ENCODE measurements around the gene SUMO3.

Gene SUMO3

DNA sequence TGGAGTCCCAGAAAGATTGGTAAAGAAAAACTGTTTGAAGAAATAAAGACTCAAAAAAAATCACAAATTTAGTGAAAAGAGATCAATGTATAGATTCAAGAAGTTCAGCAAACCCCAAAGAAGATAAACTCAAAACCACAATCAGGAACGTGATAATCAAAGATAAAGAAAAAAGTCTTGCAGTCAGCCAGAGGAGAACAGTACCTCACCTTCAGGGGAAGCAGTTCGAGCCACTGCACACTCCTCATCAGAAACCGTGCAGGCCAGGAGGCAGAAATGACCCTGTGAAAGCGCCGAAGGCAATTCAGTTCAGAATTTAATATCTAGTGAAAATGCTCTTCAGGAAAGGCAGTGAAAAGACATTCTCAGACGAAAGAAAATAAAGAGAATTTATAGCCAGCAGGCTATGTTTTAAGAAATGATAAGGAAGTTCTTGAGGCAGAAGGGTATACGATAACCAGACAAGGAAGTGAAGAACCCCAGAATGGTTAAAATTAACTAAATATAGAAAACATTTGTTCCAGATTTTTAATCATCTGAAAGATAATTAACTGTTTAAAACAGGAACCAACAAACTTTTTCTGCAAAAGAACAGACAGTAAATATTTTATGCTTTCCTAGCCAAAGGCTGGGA, 13.5 kb upstream of the SUMO3 start:
- DNase-seq, result no peak

DNA sequence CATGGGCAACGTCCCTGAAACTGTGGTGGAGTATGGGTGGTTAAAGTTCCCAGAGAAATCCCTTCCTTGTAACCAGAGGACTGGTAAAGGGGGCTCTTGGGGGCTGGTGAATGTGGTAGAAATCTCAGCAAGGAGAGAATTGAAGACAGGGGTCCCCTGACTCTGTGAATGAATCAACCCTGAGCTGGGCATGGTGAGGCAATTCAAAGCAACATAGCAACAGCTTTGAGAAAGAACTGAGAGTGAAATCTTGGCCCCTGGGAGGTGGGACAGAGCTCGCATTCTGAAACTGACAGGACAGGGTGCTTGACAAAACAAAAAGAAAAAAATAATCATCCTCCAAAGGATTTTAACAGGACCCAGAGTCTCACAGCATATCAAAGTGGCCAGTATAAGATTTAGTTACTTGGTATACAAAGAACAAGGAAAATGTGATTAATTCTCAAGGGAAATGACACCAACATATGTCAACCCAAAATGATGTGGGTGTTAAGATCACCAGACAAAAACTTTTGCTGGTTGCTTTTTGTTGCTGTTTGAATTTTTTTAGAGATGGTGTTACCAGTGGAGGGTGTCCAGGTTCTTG, 11.7 kb upstream of the SUMO3 start:
- DNase-seq, result no peak

DNA sequence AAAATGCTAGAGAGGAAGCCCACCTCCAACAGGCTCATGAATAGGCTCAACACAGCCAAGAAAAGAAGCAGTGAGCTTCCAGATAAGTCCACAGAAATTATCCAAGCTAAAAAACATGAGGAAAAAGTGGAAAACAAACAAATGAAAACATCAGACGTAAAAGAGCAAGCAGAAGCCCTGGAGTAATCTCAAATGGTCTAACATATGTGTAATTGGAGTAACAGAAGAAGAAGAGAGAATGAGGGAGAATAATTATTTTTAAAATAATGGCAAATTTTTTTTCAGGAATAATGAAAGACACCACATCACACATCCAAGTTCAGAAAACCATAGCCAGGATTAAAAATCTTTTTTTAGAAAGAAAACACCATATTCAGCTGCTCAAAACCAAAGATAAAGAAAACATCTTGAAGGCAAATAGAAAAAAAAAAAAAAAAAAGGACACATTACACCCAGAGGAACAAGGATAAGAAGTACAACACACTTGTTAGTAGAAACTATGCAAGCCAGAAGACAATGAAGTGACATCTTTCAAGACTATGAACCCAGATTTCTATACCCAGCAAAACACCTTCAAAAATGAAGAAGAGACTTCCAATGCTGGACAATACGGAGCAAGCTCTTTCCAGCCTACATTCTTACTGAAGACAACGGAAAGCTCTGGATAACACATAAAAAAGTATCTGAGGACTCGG, 10.6 kb upstream of the SUMO3 start:
- DNase-seq, result no peak

DNA sequence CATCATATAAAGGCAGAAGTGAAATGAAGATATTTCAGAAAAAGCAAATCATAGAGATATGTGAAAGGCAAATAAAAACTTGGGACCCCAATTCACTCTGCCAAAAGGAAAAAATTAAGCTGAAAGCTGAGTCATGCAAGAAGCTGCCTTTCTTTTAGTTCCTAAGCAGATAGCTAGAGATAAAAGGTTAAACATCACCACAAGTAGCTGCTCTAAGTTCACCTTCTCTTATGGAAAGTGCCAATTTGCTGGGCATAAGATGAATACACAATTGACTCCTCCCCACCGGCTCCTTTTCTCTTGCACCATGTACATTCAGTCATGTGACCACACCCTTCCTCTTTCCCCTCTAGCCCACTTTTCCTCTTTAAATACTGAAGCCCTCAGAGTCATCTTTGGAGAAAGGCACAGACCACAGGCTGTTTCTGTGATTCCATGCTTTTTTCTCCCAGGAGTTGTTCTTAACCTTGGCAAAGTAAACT, 5.4 kb upstream of the SUMO3 start:
- no peak for DNase-seq

DNA sequence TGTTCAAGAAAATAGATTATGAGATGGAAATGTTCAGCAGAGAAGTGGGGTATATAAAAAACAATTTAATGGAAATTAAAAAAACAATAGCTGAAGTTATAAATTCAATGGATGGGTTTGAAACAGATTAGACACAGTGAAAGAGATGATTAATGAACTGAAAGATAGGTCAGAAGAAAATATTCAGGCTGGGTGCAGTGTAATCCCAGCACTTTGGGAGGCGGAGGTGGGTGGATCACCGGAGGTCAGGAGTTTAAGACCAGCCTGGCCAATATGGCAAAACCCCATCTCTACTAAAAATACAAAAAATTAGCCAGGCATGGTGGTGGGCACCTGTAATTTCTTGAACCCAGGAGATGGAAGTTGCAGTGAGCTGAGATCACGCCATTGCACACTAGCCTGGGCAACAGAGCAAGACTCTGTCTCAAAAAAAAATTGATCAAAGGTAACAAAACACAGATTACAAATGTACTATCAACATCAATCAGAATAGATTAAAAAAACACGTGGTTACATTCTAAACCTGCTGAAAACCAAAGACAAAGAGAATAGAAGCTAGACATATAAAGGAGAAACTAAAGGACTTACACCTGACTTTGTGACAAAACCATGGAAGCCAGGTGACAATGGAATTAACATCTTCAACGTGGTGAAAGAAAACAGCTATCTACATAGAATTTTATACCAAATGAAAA, 4.8 kb upstream of the SUMO3 start:
- no peak for DNase-seq

DNA sequence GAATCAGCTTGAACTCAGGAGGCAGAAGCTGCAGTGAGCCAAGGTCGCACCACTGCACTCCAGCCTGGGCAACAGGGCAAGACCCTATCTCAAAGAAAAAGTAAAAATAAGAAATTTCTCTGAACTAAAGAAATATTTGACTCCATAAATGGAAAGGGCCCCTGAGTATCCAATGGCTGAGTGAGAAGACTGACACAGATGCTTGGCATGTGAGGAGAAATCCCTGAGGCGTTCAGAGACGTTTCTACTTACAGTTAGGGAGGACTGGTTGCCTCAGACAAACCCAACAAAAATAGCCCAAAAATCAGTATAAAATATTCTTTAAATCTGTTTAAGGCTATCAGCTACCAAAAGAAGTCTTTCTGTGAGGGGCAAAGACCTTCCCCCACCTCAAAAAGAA, 3.0 kb upstream of the SUMO3 start:
- no peak for DNase-seq

DNA sequence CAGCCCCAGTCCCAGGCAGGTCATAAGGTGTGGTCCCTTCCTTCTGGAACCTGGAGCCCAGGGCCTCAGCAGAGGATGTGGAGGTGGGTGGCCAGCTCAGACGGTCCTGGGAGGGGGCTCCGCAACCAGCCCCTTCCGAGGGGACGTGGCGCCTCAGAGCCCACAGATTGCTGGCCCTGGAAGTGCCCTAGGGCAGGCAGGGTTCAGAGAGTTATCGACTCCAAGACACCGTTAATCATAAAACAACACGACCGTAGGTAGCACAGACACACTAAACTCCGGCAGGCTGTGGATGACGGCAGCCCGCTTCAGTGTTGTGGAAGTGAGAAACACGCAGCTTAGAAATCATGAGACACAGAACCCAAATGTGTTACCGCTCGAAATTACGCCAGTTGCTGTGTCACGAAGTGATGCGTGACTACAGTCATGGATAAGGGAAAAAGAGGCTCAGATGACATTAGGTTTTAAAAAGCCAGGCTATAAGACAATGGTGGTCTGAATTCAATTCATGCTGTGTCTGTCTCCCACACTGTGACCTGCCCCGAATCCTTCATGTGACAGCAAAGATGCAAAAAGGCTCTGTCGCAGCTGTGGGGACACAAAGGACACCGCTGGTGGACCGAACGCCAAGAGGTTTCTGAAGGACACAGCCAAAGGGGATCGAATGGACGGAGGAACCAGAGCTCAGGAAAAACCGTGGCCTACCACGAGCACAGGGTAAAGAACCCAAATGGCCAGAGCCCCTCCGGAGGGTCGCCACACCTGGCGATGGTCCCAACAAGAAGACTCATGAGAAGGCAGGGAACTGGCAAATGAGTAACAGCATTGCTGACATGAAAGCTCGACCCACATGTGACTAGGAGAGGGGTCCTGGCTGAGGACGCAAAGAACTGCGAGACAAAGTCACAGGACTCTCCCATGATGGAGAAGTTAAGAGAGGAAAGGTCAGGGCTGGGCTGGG, 1.7 kb upstream of the SUMO3 start:
- DNase-seq, result no peak

DNA sequence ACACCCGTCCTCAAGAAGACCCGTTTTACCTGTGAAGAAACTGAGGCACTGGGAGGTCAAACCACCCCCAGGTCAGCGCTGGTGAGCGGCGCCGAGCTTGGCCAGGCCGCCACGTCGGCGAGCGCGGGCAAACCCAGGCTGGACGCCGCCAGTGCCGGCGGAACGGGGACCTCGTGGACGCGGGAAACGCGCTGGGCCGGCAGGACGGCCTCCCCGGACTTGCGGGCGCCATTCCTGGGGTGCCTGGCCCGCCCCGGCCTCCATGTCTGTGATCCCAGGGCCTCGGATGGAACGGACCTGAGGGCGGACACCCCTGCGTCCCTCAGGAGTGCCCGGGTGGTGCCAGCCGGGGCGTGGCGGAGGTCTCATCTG, 764 bp upstream of the SUMO3 start:
- DNase-seq, result no peak

DNA sequence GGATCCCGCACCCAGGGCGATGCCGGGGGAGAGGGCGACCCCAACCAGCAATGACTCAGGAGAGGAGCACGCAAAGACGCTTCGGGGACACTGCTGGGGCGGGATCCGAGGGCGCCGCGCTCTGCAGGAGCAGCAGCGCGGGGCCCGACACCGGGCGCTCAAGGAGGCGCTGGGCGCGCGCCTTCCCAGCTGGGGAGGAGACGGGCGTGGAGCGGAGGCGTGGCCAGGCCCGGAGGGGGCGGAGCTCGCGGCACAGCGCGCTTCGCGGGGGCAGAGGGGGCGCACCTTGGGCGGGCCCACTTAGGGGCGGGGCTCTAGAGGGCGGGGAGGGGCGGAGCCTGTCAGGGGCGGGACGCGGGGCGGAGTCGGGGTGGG, 369 bp downstream of the SUMO3 start:
- DNase-seq, result peak in 50 of 51 donors; percentile 15 to 94 (median 78)

DNA sequence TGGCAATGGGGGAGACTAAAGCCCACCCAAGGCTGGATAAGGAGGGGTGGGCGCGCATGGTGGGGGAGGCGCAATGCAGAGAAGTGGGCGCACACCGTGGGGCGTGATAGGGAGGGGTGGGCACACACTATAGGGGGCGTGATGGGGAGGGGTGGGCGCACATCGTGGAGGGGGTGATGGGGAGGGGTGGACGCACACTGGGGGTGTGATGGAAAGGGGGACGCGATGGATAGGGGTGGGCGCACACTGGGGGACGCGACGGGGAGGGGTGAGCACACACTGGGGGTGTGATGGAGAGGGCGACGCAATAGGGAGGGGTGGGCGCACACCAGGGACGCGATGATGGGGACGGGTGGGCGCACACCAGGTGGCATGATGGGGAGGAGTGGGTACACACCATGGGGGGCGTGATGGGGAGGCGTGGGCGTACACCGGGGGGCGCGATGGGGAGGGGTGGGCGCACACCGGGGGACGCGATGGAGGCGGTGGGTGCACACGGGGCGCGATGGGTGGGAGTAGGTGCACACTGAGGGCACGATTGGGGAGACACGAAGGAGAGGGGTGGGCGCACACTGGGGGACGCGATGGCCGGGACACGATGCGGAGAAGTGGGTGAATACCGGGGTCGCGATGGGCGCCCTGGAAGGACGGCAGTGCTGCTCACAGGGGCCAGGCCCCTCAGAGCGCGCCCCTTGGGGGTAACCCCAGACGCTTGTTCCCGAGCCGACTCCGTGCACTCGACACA, 929 bp downstream of the SUMO3 start:
- no peak for DNase-seq

DNA sequence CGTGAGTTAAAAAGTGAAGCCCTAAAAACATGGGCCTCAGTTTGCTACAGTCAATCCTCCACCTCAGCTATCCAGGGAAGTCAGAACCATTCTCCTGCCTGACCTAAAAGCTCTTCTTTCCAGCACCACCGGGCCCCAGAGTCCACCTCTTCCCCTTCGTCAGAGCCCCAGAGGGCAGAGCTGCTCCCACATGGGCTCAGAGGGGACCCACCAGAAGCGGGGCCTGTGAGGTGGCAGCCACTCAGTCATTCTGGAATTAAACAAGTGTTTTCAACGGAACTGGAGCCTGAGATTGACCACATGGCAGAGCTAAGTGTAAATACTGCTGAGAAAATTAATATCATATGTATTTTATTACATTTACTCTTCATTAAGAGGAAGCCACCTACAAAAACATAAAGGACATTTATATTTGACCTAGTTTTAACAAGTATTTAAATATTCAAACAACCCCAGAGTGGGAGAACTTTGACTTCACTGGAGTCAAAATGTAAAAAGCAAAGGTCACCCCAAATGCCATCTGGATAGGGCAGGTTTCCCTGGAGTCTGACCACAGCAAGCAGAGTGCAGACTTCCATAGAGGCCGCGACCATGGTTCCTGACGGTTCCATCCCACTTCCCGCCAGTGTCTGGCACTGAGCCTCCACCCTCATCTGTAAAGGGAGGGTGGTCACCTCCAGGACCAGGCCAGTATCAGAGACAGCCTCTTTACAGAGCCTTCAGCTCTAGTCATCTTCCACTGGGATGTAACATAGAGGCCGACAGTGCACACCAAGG, 1.8 kb downstream of the SUMO3 start:
- no peak for DNase-seq

DNA sequence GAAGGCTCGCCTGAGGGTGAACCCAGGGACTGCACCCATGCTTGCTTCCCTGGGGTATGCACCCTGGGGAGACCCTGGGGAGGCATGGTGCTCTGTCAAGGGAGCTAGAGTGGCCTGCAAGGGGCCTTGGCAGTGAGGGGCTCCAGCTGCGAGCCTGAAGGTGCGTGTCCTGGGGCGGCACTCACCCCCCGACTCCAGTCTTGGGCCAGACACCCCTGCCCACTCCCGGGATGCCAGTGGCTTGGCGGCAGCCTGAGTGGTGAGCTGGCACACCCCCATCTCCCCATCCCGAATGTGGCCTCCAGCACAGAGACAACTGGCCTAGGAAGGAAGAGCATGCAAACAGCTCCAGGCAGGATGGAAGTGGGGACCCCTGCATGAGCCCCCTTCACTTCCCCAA, 2.6 kb downstream of the SUMO3 start:
- no peak for DNase-seq

DNA sequence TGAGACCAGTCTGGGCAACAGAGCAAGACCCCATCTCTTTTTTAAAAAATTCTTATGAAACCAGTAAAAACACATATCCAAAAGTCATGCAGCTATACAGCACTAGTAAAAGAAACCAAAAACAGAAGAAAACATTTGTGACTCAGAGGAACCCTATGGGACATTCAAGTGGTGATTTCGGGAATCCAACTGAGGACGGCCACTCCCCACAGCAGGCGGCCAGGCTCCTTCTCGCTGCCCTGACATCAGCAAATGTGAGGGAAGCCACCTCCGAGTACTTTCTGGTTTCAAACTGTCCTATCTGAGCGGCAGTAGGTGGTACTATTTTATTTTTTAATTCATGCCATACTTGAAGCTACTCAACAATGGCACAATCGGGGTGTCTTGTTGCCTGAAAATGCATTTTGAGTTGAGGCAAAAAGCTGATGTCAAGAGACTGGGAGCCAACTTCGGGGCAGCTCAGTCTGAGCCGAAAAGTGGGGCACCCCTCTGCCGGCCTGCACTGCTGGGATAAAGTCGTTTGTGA, 3.3 kb downstream of the SUMO3 start:
- DNase-seq, result no peak

DNA sequence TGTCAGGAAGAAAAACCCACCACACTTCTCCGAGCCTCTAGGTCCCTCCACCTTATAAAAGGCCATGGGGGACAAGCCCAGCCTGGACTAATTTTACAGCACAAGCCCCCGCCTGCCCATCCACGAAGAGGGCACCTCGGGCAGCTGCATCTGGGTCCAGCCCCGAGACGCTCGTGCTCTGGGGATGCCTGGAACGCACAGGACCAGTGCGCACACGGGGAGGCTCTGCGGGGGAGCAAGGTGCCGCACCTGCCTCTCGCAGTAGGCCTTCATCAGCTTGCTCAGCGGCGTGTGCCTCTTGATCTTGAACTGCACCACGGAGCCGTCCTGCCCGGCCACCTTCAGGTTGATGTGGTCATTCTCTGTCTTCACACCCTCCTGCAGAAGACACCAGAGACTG, 4.1 kb downstream of the SUMO3 start:
- DNase-seq, result no peak

DNA sequence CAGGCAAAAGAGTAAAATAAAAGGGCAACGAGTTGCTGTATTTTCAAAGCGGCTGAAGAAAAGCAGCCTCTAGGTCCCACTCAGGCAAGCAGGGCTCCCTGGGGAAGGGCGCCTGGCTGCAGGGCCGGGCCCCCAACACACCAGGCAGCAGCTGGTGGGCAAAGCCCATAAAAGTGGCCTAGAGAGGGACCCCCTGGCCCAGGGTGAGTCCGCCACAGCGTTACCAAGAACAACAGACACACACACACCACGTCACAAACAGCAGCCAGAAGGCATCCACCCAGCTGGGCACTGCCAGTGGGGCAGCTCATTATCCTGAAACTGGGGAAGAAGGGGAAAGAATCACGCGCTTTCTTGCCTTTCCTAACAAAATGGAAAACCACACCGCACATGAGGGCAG, 4.7 kb downstream of the SUMO3 start:
- no peak for DNase-seq

DNA sequence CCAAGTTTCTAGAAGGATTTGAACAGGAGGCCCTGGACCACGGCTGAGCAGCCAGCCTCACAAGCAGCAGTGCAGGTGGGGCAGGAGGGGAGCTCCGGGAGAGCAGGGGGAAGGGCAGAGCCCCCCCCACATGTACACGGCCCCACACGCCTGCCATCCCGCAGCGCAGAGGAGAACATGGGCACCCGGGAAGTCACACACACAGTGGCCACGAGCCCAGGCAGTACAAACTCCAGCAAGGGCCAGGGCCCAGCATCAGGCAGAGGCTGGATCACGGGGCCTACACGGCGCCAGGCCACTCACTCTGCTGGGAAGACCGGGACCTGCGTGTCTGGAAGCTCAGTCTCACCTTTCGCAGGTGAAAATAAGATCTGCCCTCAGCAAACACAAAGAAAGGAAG, 5.2 kb downstream of the SUMO3 start:
- no peak for DNase-seq

DNA sequence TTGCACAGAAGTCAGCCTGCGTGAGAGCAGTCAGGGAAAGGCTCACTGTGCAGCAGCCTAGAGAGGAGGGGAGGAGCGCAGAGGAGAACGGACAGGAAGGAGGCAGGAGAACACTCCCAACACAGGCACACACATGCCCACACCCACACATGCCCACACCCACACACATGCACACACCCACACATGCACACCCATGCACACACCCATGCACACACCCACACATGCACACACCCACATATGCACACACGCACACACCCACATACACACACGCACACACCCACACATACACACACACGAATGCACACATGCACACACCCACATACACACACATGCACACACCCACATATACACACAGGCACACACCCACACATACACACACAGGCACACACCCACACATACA, 7.1 kb downstream of the SUMO3 start:
- DNase-seq, result no peak

DNA sequence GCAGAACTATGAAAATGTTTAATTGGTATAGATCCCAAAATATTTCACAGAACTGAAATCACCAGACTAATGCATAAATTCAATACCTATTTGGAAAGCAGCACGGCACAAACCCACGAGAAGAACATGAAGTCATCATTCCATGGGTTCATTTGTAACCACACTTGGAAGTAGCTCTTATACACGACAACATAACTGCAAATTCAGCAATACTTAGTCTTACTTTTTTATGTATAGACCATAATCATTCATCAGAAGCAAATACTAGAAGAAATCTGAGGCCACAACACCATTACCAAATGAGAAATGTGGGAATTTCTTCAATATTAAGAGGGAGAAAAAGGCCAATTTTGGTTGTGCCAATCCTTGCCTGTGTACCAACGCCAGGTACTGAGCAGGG, 12.0 kb downstream of the SUMO3 start:
- DNase-seq, result no peak

DNA sequence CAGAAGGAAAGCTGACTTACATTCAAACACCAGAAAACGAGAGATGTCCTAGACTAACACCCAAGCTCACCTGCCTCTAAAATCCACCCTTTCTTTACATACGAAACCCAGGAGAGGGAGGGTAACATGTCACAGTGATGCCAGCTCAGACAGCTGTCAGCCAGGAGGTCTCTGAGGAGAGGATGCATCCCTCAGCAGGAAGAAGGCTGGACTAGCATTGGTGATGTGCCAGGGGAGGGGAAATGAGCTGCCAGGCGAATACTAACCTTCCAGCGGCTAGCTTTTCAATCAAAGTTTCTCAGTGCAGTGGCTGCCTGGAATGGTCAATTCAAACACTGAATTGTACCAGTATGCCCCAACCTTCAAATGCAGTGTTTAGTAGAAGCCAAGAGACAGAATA, 12.6 kb downstream of the SUMO3 start:
- no peak for DNase-seq

DNA sequence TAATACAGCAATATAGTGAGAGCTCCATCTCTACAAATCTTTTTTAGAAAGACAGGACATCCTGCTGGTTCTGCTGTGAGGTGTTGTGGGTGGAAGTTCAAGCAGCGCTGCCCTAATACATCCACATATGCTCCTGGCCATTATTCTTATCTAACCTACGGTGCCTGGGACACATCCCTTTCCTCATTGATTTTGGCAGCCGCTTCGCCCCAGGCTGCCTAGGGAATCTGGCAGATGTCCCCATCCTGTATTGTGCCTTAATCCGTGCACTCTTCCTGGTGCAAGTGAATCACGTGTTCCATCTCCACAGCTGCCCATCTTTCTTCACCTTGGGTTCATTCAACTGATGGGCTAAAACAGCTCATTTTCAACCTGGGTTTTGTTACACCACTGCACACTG, 13.1 kb downstream of the SUMO3 start:
- no peak for DNase-seq
